Activated CD8-positive, alpha-beta T cell treated with anti-CD3 and anti-CD28 coated beads for 36 hours (primary cell): ENCODE measurements around the gene TMEM108. TPM values are rescaled to one million over a fixed set of nuclear protein-coding genes. Genes with fewer than 3 reads are reported as not detected.

Experiments used
- ATAC-seq: fragments of 200-7000 bp; cut with Tn5 transposase; one replicate; pipeline ENCODE4 v1.10.0; 2021; ENCODE audit warnings: mild to moderate bottlenecking, moderate library complexity
- CTCF ChIA-PET: fragments of 350-600 bp; sonication (Branson Sonifier 250); formaldehyde crosslinking; loops from one replicate; lab custom pipeline; 2021; ENCODE audit warnings: antibody characterized with exemption; lab: Charles Lee
- POLR2A ChIA-PET: fragments of 350-600 bp; sonication (Branson Sonifier 250); formaldehyde crosslinking; loops from one replicate; lab custom pipeline; 2021; ENCODE audit warnings: antibody characterized with exemption; lab: Charles Lee
- DNase-seq: peaks from one replicate; pipeline ENCODE4 v3.0.0-alpha.2; 2020
- H3K27ac Mint-ChIP-seq: one replicate; pipeline ENCODE4 v1.8.0; 2021; ENCODE audit warnings: mild to moderate bottlenecking, mixed read lengths
- H3K27me3 Mint-ChIP-seq: one replicate; pipeline ENCODE4 v1.8.0; 2021; ENCODE audit warnings: mixed read lengths
- H3K36me3 Mint-ChIP-seq: one replicate; pipeline ENCODE4 v1.8.0; 2021; ENCODE audit warnings: low read depth, mixed read lengths
- H3K4me1 Mint-ChIP-seq: one replicate; pipeline ENCODE4 v1.8.0; 2021; ENCODE audit warnings: low read depth, mixed read lengths
- H3K4me3 Mint-ChIP-seq: one replicate; pipeline ENCODE4 v1.8.0; 2021; ENCODE audit warnings: mild to moderate bottlenecking, moderate library complexity, mixed read lengths
- H3K9me3 Mint-ChIP-seq: one replicate; pipeline ENCODE4 v1.8.0; 2021; ENCODE audit warnings: mixed read lengths
- intact Hi-C: fragments of 100-400 bp; cut with micrococcal nuclease; formaldehyde crosslinking; loops from one replicate; pipeline ENCODE4 v1.10.0; 2022
- total RNA-seq, 2 experiments: library from RNA; stranded (reverse); gene quantifications; one replicate each; pipeline ENCODE4 v1.2.3, GENCODE V29; 2021
- TF ChIP-seq, protein P1 (sequence below): fragments of 200-600 bp; IDR thresholded peaks from one replicate; pipeline ENCODE4 v1.8.0; 2022; ENCODE audit warnings: antibody characterized with exemption, mild to moderate bottlenecking

TMEM108 gene
- total RNA-seq, 2 experiments from 2014 or later = not detected

DNA sequence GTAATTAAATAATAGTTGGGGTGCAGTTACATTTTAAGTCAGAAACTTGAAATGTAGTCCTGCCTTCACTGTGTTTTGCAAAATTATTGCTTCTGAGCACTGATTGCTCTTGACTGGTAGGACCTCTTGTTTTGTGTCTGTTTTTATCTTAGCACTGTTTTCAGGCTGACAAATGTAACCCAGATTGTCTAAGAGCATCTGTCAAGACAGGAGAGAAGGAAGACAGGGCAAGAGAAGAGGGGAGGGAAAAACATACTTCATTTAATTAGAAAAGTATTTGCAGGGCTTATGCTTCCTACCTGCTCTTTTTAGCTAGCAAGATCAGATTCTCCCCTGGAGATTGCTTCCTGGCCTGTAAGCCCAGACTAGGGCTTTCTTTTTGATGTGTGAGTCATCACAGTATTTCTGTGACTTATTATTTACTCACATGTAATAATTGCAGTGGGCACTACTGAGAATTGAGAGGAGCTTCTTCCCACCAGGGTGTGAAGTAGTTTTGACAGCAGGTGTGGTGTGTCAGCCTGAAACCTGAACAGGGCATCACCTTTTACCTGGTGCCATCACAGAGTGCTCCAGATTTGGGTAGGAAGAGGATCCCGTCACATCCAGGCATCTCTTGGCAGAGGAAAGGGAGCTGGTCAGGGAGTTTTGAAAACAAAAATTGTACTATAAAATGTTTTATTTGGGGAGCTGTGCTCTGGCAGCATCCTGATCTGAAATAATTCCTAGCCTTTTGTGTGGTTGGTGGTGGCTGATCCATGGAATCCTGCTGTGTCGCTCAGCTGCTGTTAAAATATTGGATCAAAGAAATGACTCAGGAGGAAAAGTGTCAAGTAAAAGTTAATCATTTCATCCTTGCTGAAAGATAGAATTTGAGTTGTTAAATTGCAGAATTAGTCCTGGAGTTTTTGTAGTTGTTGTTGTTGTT, 98.2 kb downstream of the TMEM108 start:
- no peaks in the 10 kb centered on the region for H3K4me1 Mint-ChIP-seq
- ChIA-PET POLR2A (no interaction called here), CTCF (no interaction called here)
- H3K4me3 Mint-ChIP-seq = no peak overlapping the region
- ATAC-seq (no peak), DNase-seq (no peak)
- intact Hi-C loops = no loop called here
- H3K36me3 Mint-ChIP-seq = no peaks in the 10 kb centered on the region
- no peak overlapping the region for H3K27ac Mint-ChIP-seq
- no peaks in the 10 kb centered on the region for H3K9me3 Mint-ChIP-seq
- TF ChIP-seq, protein P1, sequence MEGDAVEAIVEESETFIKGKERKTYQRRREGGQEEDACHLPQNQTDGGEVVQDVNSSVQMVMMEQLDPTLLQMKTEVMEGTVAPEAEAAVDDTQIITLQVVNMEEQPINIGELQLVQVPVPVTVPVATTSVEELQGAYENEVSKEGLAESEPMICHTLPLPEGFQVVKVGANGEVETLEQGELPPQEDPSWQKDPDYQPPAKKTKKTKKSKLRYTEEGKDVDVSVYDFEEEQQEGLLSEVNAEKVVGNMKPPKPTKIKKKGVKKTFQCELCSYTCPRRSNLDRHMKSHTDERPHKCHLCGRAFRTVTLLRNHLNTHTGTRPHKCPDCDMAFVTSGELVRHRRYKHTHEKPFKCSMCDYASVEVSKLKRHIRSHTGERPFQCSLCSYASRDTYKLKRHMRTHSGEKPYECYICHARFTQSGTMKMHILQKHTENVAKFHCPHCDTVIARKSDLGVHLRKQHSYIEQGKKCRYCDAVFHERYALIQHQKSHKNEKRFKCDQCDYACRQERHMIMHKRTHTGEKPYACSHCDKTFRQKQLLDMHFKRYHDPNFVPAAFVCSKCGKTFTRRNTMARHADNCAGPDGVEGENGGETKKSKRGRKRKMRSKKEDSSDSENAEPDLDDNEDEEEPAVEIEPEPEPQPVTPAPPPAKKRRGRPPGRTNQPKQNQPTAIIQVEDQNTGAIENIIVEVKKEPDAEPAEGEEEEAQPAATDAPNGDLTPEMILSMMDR = no peak
- H3K27me3 Mint-ChIP-seq = peaks cover 5% of the 10 kb centered on the region

DNA sequence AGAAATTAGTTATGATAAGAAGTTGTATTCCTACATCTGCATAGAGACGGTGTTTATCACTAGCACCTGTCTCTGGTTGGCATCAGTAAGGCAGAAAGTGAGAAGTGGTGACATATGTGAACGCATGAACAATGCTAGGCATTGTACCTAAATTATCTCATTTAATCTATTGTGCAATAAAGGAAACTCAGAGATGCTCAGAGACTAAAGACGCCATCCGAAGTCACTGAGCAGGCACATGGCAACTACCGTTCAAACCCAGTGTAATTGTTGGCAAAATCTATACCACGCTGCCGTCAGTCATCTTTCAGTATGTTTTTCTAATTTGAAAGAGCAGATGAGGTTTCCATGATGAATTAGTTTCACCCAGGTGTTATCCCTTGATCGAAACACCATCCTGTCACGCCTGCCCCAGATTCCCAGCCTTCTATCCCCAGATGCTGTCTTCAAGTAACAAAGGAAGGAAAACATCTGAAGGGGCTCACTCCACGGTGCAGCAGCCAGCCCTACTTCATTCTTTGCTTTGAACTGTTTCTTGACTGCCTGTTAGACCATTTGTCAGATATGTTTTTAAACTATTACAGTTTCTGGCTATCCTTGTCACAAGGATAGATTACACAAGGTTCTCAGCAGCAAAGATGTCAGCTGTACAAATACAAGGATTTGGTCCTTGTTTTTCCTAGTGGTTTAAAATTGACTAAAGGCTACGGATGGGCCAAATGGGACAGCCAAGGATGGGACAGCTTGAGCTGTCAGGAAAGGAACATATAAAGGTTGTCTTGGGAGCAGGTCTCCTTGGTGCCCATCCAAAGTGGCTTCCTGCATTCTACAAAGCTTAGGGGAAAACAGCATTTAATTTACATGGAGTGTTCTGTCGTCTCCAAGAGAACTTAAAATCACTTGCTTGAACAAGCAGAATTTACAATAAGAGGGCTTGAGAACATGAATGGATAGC, 99.1 kb downstream of the TMEM108 start:
- peaks cover 5% of the 10 kb centered on the region for H3K27me3 Mint-ChIP-seq
- CTCF ChIA-PET = interaction anchor here (0.6 kb wide), 1 partner anchor 1179 kb away, joined by 3 read pairs; no protein-coding TSS in a partner anchor
- POLR2A ChIA-PET = no interaction called here
- intact Hi-C loops = no loop called here
- H3K36me3 Mint-ChIP-seq = no peaks in the 10 kb centered on the region
- TF ChIP-seq, protein P1 = no peak
- H3K4me1 Mint-ChIP-seq = no peaks in the 10 kb centered on the region
- ATAC-seq (no peak), DNase-seq (no peak)
- H3K27ac Mint-ChIP-seq = no peak overlapping the region
- no peaks in the 10 kb centered on the region for H3K9me3 Mint-ChIP-seq
- no peak overlapping the region for H3K4me3 Mint-ChIP-seq

DNA sequence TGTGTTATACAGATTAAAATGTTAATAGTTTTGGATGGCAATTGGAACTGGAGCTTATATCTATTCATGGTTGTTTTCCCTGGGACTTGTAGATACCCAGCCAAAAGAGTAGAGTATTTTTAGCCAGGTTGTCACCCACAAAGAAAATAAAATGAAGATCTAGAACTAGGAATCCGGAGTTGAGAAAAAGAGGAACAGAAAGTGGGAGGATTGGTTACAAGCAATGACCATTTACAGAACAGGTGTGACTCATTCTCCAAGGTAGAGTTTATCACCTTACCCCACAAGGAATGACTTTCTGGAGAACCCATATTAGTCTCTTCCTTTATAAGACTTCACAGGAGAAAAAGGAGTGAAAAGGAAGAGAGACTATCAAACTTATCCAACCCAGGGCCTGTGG, 99.8 kb downstream of the TMEM108 start:
- Mint-ChIP-seq H3K36me3 (no peaks in the 10 kb centered on the region), H3K4me1 (no peaks in the 10 kb centered on the region), H3K27ac (no peak overlapping the region), H3K4me3 (no peak overlapping the region), H3K27me3 (peaks cover 5% of the 10 kb centered on the region), H3K9me3 (no peaks in the 10 kb centered on the region)
- DNase-seq (no peak), ATAC-seq (no peak)
- intact Hi-C loops = no loop called here
- ChIA-PET POLR2A (no interaction called here), CTCF (no interaction called here)
- TF ChIP-seq, protein P1 = no peak

DNA sequence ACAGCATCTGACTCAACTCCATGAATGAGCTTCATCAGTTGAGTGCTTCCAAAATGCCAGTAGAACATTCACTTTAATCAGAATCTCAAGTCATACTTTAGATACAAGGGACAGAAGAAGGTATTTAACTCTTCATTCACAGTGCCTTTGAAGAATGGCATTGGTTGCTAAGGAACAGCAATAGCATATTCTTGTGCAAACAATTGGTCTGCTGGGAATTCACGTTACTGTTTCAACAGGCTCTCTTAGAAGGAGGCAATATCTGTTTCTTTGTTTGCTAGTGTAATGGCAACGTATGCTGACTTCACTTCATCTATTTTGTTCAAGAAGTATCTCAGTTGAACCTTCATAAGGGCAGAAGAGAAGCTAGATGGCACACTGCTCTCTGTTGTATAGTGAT, 113.9 kb downstream of the TMEM108 start:
- DNase-seq (no peak), ATAC-seq (no peak)
- TF ChIP-seq, protein P1 = no peak
- H3K27ac Mint-ChIP-seq = no peak overlapping the region
- no peaks in the 10 kb centered on the region for H3K9me3 Mint-ChIP-seq
- intact Hi-C loops = no loop called here
- H3K4me3 Mint-ChIP-seq = no peak overlapping the region
- H3K27me3 Mint-ChIP-seq = peaks cover 3% of the 10 kb centered on the region
- no peaks in the 10 kb centered on the region for H3K36me3 Mint-ChIP-seq
- ChIA-PET CTCF (no interaction called here), POLR2A (no interaction called here)
- H3K4me1 Mint-ChIP-seq = no peaks in the 10 kb centered on the region
